ENCODE data around the gene ACP5.
"Not testable (repeated sequence)": the region's sequence is repeated elsewhere in the genome, so short reads cannot be mapped to it uniquely, and the experiment has no call there.

- not testable (repeated sequence) for TF ChIP-seq POLR2A (IDR thresholded peaks at IDR 0.05; ENCODE audit: control extremely low read depth in 1 of 2, low read depth in 2 of 2, low read length in 2 of 2); EP300 (IDR thresholded peaks at IDR 0.05; ENCODE audit: borderline replicate concordance in 1 of 2, low read depth in 2 of 2, low read length in 2 of 2); CTCF (IDR thresholded peaks at IDR 0.05; ENCODE audit: control extremely low read depth in 1 of 3, insufficient read depth in 1 of 3, low read depth in 1 of 3, low read length in 3 of 3); POLR2AphosphoS5 (IDR thresholded peaks at IDR 0.05; ENCODE audit: low read depth, low read length); EGR1 (IDR thresholded peaks at IDR 0.05; ENCODE audit: borderline replicate concordance, low read depth, low read length)
Measured at GRCh38 chr19:11599704-11600103, 22.3 kb upstream of the ACP5 start.

All from H1 (cell line).